GM12865 (cell line): ENCODE data around the gene MAGI2.

Experiments
- DNase-seq: peaks from one replicate; pipeline ENCODE4 v3.0.0; 2010; ENCODE audit warnings: low read depth
- H3K4me3 ChIP-seq: 2 replicates; pipeline ENCODE4 v1.5.1; 2011; ENCODE audit warnings: mild to moderate bottlenecking, low read depth, low read length, control low read depth
- TF ChIP-seq, protein P1 (sequence below): IDR thresholded peaks from 2 replicates; pipeline ENCODE4 v1.5.1; 2011; ENCODE audit warnings: low read length, control low read depth, low read depth, inconsistent platforms; ENCODE audit not compliant: insufficient read depth; ENCODE audit errors: missing control alignments

The MAGI2 gene

DNA sequence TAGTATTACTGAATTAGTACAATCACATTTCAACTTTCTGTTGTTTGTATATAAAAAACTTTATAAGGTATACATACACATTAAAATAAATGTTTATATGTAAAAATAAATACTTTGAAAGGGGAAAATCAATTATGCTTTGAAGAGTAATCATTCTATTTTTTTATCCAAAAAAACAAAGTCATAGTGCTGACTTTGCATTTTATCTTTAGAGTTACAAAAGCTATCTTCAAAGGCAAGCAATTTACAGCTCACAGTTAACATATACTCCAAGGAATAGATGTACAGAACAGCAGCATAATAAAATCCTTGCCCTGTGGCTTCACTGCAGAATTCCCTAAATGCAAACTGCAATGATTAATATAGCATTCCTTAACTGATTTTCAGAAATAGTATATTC lies 53.2 kb downstream of the MAGI2 start:
- no peak overlapping the region for H3K4me3 ChIP-seq
- DNase-seq: no peak
- TF ChIP-seq, protein P1, sequence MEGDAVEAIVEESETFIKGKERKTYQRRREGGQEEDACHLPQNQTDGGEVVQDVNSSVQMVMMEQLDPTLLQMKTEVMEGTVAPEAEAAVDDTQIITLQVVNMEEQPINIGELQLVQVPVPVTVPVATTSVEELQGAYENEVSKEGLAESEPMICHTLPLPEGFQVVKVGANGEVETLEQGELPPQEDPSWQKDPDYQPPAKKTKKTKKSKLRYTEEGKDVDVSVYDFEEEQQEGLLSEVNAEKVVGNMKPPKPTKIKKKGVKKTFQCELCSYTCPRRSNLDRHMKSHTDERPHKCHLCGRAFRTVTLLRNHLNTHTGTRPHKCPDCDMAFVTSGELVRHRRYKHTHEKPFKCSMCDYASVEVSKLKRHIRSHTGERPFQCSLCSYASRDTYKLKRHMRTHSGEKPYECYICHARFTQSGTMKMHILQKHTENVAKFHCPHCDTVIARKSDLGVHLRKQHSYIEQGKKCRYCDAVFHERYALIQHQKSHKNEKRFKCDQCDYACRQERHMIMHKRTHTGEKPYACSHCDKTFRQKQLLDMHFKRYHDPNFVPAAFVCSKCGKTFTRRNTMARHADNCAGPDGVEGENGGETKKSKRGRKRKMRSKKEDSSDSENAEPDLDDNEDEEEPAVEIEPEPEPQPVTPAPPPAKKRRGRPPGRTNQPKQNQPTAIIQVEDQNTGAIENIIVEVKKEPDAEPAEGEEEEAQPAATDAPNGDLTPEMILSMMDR: no peak

DNA sequence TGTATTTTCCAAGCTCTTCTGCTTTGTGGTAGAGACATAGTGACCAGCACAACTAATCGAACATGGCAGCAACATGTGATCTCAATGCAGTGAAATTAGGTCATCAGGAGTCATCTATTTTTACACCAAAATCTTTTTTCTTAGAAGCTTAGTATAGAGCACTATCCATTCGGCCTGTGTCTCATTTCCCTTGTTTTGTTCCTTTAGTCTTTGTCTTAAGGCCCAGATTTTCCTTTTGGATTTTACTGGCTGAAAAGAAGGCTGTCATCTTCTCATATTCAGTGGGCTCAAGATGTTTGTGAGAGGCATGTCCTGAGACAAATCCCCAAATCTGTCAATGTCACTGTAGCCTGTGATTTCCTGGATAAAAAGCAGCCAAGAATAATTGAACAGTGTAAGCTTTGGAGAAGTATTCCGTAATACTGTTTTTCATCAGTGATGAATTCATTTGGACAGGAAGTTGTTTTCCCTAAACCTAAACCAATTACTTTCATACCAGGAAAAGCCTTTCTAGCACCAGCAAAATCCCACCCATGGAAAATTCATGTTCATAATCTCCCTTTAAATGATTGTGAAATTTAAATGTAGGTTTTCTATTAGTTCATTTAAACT lies 55.2 kb downstream of the MAGI2 start:
- TF ChIP-seq, protein P1: no peak

DNA sequence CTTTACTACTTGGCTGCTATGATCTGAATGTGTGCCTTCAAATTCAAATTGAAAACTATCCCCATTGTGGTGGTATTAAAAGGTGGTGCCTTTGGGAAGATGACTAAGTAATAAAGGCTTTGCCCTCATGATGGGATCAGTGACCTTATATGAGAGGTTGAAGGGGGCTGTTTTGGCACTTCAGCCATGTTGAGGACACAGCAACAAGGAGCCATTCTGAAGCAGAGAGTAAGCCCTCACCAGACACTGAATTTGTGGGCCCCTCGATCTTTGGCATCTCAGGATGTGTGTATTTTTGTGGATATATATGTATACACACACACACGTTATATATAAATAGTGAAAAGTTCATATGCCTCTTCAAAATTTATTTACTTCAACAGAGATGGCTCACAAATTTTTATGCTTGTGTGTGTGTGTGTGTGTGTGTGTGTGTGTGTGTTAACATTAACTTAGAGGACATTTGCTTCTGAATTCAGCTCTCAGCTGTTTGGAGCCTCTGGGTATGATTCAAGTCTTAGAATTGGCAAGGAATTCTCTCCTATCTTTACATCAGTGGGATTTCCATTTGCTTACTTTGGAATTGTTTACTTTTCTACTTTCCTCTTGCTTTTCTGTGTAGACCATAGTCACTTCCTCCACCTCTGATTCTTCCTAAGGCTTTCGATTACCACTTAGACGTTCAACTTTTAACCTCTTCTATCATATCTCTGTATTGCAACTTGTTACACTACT lies 66.6 kb downstream of the MAGI2 start:
- TF ChIP-seq, protein P1: no peak
- no peak overlapping the region for H3K4me3 ChIP-seq
- DNase-seq: no peak

More for the DNA sequence above, 55.2 kb downstream of the MAGI2 start:
- no peak for DNase-seq
- H3K4me3 ChIP-seq: no peak overlapping the region

GRCh38 chr7:79381921-79382320 lies 71.5 kb downstream of the MAGI2 start:
- no peak for DNase-seq
- H3K4me3 ChIP-seq: no peak overlapping the region
- TF ChIP-seq, protein P1: no peak

DNA sequence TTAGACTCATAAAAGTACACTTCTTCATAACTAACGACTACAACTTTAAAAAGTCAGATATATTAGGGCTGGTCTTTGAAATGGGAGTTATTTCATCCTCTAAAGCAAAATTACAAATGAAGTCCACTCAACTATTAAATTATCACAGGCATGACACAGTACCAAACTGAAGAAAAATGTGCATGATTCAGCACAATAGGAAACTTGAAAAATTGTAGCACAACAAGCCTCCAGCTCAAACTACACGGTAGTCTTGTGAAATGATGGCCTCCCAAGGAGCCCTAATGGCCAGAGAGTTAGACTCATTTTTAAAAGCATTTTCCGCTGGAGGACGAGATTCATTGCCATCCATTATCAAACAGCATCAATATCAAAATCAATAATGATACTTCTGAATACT lies 76.4 kb downstream of the MAGI2 start:
- TF ChIP-seq, protein P1: no peak
- no peak overlapping the region for H3K4me3 ChIP-seq
- DNase-seq: no peak

DNA sequence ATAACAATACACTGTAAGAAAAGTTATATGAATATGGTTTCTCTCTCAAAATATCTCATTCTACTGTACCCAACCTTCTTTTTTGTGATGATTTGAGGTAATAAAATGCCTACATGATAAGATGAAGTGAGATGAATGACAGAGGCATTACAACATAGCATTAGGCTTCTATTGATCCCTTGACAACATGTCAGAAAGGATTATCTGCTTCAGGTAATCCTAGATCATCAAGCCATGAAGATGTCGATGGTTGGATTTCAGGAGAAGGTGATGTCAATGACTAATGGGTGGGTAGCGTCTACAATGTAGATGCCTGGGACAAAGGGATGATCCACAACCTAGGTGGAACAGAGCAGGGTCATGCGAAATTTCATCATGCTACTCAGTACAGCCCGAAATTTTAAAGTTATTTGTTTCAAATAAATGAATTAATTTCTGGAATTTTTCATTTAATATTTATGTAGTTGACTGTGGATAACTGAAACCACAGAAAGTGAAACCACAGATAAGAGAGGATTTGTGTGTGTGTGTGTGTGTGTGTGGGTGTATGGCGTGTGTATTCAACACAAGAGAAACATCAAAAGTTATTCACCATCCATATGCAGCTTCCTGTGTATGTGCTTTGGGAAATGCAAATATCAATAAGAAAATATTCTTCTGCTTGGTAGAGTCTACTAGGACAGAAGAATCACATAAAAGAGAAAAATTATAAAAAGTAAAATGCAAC lies 77.0 kb downstream of the MAGI2 start:
- TF ChIP-seq, protein P1: no peak
- H3K4me3 ChIP-seq: no peak overlapping the region
- DNase-seq: no peak

DNA sequence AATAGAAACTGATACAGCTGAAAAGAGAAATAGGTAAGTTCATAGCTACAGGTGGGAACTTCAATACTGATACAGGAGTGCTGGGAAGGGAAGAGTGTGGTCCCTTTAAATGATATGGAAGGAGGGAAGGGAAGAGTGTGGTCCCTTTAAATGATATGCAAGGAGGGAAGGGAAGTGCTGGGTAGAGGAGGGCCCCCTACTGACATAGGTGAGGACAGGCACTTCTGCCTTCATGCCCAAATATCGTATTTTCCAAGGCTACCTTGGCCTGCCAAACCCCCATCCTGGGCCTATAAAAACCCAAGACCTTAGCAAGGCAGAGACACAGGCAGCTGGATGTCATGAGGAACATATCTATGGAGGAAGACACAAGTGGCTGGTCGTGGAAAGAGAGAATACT lies 92.3 kb downstream of the MAGI2 start:
- no peak for DNase-seq
- TF ChIP-seq, protein P1: no peak
- H3K4me3 ChIP-seq: no peak overlapping the region
